GM21447 (cell line): ENCODE measurements around the gene MYCBPAP.

Experiments
- ATAC-seq: cut with Tn5 transposase; IDR thresholded peaks from one replicate; pipeline ENCODE4 v1.9.1; 2021; ENCODE audit not compliant: unreplicated experiment

The MYCBPAP gene

DNA sequence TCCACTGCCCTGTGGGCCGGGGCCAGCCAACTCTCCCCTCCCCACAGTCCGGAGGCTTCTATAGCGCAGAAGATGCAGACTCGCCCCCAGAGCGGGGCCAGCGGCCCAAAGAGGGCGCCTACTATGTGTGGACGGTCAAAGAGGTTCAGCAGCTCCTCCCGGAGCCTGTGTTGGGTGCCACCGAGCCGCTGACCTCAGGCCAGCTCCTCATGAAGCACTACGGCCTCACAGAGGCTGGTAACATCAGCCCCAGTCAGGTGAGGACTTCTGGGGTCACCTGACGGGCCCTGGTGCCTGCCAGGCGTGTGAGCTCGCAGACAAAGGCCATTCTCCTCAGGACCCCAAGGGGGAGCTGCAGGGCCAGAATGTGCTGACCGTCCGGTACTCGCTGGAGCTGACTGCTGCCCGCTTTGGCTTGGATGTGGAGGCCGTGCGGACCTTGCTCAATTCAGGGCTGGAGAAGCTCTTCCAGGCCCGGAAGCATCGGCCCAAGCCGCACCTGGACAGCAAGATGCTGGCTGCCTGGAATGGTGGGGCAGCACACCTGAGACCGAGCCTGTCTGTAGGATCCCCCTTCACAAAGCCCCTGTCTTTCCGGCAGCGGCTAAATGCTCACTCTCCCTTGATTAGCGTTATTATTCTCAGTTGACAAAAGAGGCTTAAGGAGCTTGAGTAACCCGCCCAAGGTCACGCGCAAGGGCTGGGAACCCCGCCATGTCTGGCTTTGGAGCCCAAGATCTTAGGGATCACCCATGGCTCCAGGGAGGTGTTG is 42.6 kb downstream of the MYCBPAP start:
- no peak for ATAC-seq

DNA sequence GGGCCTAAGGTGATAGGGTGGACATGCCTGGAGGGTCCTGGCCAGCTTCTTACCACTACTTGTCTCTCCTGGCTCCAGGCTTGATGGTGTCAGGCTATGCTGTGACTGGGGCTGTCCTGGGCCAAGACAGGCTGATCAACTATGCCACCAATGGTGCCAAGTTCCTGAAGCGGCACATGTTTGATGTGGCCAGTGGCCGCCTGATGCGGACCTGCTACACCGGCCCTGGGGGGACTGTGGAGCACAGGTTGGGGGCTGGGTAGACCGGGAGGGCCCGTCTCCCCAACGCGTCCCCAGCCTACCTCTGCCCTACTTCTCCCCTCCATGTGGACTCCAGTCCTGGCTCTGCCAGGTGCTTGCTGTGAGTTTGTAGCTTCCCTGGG is 43.2 kb downstream of the MYCBPAP start:
- ATAC-seq = no peak

DNA sequence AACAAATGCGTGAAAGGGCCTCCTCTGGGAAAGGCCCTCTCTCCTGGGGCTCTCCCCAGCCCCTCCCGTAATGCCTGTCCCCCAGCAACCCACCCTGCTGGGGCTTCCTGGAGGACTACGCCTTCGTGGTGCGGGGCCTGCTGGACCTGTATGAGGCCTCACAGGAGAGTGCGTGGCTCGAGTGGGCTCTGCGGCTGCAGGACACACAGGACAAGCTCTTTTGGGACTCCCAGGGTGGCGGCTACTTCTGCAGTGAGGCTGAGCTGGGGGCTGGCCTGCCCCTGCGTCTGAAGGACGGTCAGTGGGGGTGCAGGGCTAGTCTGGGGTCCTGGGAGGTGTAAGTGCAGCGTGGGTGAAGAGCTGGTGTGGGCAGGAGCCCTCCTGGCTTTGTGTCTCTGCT is 43.6 kb downstream of the MYCBPAP start:
- ATAC-seq = no peak

DNA sequence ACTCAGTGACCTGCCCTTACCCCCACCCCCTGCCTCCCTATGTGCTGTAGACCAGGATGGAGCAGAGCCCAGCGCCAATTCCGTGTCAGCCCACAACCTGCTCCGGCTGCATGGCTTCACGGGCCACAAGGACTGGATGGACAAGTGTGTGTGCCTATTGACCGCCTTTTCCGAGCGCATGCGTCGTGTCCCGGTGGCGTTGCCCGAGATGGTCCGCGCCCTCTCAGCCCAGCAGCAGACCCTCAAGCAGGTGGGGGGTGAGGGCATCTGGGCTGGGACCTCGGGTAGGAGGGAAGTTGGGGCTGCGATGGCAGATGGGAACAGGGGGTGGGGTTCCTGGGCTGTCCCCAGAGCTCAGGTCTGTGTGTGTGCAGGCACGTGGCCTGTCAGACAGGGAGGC is 46.0 kb downstream of the MYCBPAP start:
- ATAC-seq = no peak

DNA sequence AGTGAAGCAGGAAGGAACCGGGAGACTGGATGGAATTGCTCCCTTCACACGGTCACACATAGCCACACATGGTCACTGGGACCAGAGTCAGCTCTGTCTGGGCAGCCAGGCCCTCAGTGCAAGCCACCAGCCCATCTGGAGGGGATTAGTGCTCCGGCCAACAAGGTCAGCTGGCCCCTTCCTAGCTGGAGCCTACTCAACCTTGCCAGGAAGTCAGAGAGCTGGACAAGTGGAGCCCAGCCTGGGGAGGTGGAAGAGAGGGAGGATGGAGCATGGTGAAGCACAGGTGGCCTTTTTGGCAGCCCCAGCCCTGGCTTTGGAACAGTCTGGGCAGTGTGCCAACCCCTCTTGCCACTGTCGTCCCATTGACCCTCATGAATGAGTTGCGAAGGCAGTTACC is 48.6 kb downstream of the MYCBPAP start:
- ATAC-seq = no peak

DNA sequence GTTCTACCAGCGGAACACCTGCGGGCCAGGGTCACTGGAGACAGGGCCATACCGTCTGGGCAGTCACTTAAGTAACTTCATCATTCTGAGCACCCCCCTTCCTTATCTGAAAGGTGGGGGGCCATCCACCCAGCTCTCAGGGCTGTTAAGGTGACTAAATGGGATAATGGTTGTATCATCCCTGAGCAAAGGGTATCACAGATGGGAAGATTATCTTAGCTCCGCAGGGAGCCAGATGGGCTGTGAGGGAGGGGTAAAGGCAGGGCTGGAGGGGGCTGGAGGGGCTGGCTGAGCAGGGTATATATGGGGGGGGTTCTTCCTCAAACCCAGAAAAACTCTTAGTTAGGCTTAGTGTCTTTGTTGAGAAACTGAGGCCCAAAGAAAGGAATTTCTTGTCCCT is 49.4 kb downstream of the MYCBPAP start:
- no peak for ATAC-seq

DNA sequence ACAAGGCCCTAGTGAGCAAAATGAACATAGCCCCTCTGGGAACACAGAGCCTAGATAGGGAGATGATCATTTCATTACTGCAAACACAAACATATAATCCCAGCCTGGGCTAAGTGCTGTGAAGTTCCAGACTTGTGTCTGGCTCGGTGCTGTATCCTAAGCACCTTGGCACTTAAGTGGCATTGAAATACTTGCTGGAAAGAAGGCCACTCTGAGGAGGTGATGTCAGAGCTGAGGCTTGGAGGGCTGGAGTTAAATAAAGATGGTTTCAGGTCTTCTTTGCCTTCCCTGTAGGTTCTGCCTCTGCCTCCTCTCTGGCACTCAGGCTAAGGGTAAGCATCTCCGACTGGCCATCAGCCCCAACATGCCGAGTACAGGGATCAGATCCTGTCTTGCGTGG is 49.9 kb downstream of the MYCBPAP start:
- ATAC-seq = no peak

DNA sequence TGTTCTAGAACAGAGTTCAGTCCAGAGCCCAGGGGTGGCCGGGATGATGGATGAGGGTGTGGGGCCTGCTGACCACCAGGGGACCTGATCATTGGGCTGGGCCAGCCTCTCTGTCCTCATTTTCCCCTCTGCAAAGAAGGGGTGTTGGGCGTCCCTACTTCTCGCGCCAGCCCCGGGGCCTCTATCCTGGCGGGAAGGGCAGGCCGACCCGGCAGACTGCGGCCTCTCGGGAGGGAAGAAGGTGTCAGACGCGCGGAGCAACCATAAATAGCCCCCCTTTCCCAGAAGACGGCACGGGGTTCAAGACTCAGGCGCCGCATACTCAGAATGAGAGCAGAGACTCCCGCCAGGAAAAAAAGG is 50.3 kb downstream of the MYCBPAP start:
- no peak for ATAC-seq

DNA sequence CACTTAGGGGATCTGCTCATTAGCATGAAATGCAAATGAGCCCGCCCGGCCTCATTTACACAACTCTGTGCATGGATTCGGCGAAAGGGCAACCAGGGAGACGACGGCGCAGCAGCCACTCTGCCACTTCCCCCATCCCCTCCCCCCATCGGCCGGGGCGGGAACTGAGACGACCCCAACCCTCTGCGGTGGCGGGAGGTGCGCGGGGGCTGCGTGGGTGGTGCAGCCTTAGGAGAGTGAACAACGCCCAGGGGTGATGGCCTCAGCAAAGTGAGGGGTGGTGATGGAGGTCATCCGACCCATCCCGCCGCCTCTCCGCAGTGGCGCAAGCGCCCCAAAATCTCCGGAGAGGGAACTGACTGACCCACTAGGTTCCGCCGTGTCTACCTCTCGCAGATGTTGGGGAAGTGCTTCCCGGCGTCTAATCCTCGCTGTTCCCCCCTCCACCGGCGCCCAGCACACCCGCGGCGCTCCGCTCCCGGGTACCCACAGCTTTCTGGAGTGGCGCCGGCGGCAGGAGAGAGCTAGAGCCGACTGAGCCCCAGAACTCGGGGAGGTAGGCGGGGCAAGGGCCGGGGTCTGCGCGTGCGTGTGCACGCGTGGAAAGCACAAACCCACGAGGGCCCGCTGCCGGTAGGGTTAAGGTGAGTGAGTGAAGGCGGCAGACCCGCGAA is 50.8 kb downstream of the MYCBPAP start:
- ATAC-seq = no peak

DNA sequence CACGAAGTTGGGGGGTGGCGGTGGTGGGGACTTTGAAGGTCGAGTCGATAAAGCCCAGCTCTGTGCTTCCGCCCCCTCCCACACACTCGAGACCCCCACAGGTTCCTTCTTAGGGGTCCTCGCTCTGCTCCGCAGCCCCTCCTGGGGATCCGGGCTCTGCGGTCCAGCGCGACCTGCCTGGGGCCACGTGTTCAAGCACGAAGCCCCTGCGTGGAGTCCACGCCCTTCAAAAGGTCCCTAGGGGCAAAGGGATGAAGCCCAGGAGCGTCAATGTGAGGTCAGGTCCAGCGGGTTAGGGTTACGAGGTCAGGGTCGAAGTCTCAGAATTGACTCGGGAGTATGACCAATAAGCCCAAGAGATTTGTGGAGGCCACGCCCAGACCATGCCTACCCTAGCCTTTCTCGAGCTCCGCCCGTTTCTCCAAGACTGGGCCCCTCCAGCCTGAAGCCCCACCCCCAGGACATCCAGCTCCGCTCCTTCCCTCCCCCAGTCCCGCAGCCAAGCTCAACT is 51.5 kb downstream of the MYCBPAP start:
- no peak for ATAC-seq

DNA sequence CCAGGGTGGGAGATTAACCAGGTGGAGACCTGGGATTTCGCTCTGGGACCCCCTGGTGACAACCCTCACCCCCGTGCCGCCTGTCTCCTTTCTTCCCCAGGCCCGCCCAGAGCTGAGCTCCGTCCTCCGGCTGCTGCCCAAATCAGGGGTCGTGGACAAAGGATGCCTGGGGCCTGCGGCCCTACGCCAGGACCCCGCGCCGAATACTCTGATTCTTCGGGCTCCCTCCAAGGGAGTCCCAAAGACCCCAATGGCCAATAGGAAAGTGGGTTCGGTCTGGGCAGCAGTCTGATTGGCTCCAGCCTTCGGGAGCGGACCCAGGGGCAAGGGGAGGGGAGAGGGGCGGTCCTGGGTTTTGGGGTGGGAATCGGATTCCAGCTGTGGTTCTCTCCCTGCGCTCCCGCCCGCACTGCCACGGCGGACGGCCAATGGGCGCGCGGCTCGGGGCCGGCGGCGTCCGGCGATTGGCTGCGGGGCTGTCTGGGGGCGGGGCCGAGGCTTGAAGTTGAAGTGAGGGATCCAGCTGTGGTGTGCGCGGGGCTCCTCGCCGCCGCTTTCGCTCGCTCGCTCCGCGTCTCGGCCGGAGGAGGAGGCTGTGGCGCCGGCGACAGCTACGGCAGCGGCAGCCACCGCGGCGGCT is 52.1 kb downstream of the MYCBPAP start, which contains the start of gene CACNA1G:
Gene CACNA1G (plus strand): TSS at position 531 of the 640 bp plus-strand sequence. CDS start 745 bp downstream, outside the sequence.
- ATAC-seq = peak; percentile 92

DNA sequence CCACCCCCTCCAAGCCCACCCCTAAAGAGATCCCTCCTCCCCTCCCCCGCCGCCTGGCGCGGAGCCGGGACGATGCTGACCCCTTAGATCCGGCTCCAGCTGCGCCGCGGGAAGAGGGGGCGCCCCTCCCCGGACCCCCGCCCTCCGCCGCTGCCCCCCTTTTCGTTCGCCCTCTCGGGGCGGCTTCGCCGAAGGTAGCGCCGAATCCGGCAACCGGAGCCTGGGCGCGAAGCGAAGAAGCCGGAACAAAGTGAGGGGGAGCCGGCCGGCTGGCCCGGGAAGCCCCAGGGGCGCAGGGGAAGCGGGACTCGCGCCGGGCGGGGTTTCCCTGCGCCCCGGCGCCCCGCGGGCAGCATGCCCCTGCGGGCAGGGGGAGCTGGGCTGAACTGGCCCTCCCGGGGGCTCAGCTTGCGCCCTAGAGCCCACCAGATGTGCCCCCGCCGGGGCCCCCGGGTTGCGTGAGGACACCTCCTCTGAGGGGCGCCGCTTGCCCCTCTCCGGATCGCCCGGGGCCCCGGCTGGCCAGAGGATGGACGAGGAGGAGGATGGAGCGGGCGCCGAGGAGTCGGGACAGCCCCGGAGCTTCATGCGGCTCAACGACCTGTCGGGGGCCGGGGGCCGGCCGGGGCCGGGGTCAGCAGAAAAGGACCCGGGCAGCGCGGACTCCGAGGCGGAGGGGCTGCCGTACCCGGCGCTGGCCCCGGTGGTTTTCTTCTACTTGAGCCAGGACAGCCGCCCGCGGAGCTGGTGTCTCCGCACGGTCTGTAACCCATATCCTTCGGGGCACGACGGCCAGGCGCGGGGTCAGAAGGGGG is 52.9 kb downstream of the MYCBPAP start:
- ATAC-seq = no peak

DNA sequence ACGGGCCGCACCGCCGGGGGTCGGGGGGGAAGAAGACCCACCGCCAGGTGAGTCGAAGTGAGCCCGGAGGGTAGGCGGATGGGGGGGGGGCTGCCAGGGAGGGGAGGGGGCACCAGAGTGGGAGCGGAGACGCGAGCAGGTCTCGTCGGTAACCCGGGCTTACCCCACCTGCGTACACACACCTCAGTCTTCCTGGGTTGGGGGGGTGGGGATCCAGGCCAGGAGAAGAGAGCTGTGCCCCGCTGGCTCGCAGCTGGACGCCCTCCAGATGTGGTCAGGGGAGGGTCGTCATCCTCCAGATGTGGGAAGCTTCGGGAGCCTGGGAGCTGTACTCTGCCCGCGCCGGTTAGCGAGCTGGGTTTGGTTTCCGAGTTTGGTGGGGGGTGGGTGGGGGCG is 53.5 kb downstream of the MYCBPAP start:
- no peak for ATAC-seq

DNA sequence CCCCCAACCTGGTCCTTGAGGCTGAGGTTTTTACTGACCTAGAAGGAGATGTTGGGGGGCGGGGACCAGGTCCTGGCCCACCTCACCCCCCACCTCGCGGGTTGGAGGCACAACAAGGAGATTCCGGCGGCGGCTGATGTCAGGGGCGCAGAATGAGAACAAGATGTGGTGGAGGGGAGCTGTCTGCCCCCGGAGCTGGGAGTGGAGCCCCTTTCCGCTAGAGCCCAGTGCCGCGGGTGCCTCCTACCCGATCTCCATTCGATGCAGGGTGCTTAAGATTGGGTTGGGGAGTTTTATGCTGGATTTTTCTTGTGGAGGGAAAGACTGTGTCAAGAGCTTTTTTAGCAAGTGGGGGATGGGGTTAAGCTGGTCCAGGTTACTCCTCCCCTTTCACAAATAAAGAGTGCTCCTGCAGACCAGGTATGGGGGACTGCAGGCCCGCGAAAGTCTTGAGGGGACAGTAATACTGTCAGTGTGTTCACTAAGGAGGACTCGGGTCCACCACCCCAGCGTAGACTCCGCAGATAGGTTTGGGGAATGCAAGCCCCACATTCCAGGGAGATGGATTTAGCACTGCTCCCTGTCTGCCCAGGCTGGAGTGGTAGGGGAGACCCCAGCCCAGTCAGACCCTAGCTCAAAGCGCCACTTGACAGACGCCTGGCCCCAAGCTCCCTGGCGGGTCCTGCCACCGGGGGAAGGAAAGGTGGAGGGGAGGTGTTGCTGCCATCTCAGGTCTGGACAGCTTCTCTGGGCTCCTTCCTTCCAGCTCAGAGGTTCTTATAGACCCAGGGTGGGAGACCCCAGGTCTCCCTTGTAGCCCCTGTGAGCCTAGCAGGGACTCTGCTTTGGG is 54.2 kb downstream of the MYCBPAP start:
- no peak for ATAC-seq

DNA sequence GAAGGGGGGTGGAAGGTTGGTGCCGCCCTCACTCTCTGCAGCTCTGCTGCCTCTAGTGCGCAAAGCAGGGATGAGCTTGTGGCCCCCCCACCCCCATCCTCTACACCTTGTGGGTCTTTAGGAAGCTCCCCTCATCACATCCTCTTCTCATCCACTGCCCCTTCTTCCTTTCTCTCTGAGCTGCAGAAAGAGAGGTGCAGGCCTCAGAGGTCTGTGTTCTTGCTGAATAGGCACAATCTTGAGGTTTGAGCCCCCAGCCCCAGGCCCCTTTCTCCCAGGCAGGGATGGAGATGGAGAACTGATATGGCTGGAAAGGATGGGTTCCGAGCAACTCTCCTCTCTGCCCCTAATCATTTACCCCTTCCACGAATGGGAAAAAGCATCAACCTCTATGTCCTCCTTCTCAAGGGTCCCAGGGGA is 54.9 kb downstream of the MYCBPAP start:
- no peak for ATAC-seq

DNA sequence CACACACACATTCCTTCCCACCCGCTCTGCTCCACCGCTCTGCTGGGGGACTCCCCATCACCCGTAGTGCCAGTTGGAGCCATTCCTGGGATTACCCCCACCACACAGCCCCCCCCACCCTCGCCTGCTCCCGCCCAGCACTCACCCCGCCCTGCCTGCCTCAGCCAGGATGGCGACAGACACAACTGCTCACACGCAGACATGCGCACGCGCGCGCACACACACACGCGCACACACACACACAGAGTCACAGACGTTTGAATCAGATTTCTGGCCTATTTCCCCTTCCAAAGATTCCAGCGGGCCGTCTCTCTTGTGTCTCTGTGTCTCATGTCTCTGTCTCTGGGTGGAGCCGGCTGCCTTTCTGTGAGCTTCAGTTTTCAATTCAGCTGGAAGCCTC is 56.7 kb downstream of the MYCBPAP start:
- no peak for ATAC-seq

DNA sequence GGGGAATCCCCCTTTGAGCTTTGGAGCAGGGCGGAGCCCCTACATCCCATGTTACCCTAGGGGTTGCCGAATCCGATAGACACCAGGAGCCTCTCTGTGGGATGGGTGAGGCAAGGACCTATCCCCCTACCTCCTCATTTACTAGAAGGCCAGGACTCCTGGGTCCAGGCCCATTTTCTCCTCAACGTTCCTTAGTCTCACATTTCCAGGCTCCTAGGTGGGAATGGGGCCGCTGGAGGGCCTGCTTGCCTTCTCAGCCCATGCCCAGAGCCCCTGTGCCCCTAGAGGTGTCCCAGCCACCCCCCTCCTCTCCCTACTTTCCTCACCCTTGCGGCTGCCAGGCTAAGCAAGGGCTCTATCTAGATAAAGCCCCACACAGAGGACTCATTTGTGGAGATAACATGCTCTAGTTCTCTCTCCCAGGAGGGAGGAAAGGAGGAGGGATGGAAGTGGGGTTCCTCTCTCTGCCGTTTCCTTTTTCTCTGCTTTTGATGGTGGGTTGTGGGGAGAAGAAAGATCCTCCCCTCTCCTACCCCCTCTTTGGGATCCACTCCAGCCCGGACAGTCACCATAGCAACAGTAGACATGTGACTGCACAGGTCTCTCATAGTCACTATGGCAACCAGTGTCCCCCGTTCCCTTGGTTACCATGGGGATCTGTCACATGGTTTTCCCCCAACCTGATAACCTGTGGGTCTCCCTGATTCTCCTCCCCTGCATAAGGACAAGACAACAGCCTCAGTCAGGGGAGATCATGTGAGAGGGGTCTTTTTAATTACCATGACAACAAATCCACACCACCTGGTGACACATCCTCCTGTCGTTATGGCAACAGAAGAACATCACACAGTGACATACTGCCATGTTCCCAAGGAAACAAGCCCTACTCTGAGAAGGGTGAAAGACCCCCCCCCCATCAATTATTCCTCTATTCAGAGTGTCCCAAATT is 57.4 kb downstream of the MYCBPAP start:
- no peak for ATAC-seq

DNA sequence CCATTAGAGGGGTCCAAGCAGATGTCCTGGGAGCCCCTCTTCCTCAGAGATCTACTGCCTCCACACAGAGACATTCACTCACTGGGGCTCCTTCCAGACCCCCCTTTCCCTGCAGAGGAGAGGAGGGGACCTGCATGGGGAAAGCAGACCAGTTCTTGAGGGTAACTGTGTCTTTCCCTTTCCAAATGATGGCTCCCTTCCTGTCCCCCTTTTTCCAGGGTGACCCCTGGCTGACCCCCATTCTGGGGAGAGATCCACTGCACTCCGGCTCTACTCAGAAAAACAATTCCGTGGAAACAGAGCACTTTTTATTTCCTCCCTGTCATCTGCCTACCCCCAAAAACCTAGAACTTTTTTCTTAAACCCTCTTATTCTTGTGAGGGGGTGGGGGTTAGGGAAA is 58.6 kb downstream of the MYCBPAP start:
- no peak for ATAC-seq

DNA sequence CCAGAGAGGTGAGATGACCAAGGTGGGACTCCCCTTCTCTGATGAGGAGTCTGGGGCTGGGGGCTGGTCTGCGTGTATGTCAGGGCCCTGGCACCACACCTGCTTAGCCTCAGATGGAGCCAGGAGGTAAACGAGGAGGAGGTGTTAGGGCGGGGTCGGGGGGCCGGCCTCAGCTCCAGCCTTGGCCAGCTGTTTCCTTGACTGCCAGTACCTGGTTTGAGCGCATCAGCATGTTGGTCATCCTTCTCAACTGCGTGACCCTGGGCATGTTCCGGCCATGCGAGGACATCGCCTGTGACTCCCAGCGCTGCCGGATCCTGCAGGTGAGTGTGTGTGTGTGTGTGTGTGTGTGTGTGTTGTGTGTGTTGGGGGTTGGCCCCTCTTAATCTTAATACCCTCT is 60.4 kb downstream of the MYCBPAP start:
- no peak for ATAC-seq
